GM12874 (cell line): Measurements from ENCODE around the gene SGSH.
A peak's percentile ranks its signal among the peaks of the same experiment; 100 is the strongest.

ENCODE experiments used
- TF ChIP-seq, protein P1 (sequence below): IDR thresholded peaks from 2 replicates; pipeline ENCODE4 v1.5.1; 2011; ENCODE audit warnings: low read depth, mild to moderate bottlenecking, control low read depth, low read length, moderate library complexity; ENCODE audit not compliant: insufficient read depth

SGSH gene

GRCh38 chr17:80204626-80205468 lies 15.3 kb downstream of the SGSH start:
- TF ChIP-seq, protein P1, sequence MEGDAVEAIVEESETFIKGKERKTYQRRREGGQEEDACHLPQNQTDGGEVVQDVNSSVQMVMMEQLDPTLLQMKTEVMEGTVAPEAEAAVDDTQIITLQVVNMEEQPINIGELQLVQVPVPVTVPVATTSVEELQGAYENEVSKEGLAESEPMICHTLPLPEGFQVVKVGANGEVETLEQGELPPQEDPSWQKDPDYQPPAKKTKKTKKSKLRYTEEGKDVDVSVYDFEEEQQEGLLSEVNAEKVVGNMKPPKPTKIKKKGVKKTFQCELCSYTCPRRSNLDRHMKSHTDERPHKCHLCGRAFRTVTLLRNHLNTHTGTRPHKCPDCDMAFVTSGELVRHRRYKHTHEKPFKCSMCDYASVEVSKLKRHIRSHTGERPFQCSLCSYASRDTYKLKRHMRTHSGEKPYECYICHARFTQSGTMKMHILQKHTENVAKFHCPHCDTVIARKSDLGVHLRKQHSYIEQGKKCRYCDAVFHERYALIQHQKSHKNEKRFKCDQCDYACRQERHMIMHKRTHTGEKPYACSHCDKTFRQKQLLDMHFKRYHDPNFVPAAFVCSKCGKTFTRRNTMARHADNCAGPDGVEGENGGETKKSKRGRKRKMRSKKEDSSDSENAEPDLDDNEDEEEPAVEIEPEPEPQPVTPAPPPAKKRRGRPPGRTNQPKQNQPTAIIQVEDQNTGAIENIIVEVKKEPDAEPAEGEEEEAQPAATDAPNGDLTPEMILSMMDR = no peak

GRCh38 chr17:80203471-80203963 lies 16.6 kb downstream of the SGSH start:
- TF ChIP-seq, protein P1 = no peak

- TF ChIP-seq, protein P1 = no peak
Measured at GRCh38 chr17:80202197-80202596, 17.9 kb downstream of the SGSH start.

GRCh38 chr17:80201446-80201845 lies 18.7 kb downstream of the SGSH start:
- TF ChIP-seq, protein P1 = no peak

DNA sequence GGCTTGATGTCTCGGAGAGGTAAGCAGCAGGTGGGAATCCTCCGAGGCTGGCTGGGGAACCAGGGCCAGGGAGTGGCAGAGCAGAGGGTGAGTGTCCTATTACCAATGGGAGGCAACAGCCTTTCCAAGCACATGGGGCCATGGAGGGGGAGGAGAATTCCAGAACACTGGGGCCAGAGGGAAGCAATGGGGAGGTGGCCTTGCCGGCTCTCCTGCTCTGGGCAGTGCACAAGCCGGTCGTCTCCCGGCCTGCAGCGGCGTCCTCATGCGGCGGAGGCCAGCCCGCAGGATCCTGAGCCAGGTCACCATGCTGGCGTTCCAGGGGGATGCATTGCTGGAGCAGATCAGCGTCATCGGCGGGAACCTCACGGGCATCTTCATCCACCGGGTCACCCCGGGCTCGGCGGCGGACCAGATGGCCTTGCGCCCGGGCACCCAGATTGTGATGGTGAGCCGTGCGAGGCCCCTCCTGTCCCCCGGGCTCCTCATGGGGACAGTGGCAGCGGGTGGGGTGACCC lies 21.9 kb downstream of the SGSH start:
- TF ChIP-seq, protein P1 = no peak

DNA sequence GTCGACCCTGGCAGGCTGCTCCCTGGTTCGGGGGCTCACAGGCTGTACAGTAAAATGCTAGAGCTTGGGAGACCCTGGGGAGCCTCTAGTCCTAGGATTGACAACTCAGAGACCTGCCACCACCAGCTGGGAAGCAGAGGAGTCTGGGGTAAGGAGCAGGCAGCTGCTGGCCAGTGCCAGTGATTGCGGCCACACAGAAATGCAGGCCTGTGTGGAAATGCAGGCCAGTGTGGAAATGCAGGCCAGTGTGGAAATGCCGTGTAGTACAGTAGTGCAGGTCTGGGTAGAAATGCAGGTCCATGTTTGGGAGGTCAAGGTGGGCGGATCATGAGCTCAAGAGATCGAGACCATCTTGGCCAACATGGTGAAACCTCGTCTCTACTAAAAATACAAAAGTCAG lies 23.5 kb downstream of the SGSH start:
- TF ChIP-seq, protein P1 = no peak

DNA sequence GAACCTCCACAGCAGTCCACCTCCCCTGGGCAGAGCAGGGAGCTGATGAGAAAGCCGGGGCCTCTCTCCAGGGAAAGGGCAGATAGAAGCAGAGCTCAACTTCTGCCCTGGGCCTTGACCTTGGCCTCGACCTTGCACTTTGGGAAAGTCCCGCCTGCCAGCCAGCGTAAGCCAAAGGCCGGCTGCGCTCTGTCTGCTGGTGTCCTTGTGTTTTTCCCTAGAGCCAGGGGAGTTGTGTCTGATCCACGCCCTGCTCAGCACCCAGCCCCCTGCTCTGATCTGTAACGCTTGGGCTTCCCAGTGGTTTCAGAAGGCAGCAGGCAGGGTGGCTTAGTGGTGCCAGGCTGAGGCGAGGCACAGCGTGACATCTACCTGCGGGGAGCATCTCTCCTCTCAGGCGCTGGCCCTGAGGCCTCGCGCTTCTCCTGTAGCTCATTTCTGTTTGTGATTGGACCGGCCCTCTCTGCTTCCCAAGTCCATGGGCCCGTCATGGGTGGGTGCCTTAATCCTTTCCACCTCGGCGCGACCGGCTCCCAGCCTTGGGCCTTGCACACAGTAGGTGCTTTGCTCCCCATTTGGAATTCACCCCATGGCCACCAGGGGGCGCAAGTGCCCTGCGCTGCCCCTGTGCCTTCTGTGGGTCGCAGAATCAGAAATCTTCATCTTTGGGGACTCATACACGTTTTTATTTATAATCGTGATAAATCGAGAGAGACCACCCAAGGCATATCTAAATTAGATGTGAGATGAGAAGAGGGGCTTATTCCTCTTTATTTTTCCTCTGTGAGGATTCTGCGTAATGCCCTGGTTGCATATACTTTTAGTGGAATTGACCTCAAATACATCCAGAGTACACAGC lies 24.2 kb downstream of the SGSH start:
- TF ChIP-seq, protein P1 = peak; percentile 89
